ENCODE measurements around the gene ATF7.
"Not testable (repeated sequence)": the region's sequence is repeated elsewhere in the genome, so short reads cannot be mapped to it uniquely, and the experiment has no call there.

ATF7 gene

DNA sequence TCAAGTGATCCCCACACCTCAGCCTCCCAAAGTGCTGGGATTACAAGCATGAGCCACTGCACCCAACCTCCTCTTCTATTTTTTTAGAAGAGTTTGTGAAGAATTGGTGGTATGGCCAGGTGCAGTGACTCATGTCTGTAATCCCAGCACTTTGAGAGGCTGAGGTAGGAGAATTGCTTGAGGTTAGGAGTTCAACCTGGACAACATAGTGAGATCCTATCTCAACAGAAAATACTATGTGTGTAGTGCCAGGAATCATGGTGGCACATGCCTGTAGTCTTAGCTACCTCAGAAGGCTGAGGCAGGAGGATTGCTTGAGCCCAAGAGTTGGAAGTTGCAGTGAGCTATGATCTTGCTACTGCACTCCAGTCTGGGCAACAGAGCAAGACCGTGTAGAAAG lies 5.5 kb upstream of the ATF7 start:
- in situ Hi-C loops (cut with MboI; ENCODE audit: low sequenced_read_pairs) = no loop called here

DNA sequence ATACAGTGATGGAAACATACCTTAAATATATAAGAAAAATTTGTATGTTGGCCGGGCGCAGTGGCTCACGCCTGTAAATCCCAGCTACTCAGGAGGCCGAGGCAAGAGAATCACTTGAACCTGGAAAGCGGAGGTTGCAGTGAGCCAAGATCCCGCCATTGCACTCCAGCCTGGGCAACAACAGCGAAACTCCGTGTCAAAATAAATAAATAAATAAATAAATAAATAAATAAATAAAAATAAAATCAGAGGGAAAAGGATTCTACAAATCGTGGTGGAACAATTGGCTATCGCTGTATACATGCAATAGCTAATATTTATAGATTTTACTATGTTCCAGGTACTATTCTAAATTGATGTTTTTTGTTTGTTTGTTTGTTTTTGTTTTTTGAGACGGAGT lies 1.7 kb upstream of the ATF7 start:
- in situ Hi-C loops (cut with MboI; ENCODE audit: low sequenced_read_pairs) = no loop called here

DNA sequence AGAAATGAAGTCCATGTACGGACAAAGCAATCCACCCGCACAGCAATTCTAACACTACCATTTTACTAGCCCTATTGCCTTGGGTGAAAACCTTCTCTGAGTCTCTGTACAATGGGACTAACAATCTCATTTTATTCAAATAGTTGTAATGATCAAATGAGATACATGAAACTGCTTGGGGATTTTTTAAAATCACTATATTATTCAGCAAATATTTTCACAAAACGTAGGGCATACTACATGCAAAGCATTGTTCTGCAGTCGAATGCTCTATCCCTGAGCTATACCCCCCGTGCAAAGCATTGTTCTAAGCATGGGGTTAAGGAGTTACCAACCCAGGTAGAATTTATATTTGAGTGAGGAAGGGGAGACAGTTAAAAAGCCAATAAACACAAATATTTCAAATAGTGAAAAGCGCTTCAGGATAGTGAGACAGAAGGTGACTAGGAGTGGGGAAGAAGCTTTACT lies 554 bp upstream of the ATF7 start:
- in situ Hi-C loops (cut with MboI; ENCODE audit: low sequenced_read_pairs) = no loop called here

DNA sequence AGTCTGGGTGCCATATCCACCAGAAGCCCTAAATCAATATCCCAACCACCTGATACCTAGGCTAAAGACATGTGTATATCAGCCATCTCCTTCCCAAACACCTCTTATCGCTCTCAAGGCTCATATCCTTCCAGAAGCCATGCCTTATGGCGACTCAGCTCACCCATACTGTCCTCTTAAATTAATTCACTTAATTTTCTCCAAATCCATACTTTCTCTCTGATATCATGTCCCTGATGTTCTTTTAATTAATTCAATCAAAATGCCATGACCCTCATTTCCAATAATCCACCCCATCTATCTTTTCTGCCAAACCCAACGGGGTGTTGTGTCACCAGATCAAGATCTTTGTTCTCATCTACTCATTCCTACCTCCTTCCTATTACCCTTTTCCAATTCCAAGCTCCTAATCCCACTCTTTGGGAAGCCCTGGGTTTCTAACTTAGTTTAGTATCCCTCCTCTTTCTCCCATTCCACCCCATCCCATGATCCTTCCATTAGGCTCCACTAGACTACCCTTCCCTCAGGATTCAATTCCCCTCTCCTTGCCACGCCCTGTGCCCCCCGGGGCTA lies 723 bp downstream of the ATF7 start:
- in situ Hi-C loops (cut with MboI; ENCODE audit: low sequenced_read_pairs) = no loop called here

DNA sequence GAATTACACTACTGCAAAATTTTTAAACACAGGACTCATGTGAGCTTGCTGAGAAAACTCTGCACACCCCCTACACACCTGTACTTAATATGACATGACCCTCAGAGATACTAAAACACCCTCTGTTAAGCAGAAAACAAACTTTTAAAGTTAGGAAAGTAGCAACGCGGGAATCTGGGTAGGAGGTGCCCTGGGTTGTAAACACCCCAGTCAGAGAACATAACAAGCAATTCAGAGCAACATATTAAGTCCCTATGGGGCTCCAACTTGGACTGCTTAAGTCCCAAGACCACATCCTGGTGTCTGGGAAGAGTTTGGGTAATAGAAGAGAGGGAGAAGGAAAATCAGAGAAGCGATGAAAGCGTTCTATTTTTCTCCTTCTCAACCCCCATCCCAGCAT lies 1.2 kb downstream of the ATF7 start:
- in situ Hi-C loops (cut with MboI; ENCODE audit: low sequenced_read_pairs) = no loop called here

DNA sequence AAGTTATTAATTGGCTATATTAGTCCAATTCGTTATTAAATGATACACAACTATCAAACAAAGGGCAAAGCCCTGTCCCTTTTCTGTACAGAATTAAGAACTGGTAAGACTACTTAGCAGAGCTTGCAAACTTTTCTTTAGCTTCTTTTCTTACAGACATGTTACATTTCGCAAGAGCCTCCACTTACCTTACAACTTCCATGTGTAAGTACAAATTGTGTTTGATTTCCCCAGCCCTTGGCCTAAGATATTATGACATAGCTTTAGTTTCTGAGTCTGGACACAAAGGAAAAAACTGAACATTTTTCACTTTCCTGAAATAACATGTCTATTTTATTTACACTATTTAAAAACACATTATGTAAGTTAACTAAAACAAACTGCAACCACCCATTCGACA lies 1.7 kb downstream of the ATF7 start:
- in situ Hi-C loops (cut with MboI; ENCODE audit: low sequenced_read_pairs) = no loop called here

DNA sequence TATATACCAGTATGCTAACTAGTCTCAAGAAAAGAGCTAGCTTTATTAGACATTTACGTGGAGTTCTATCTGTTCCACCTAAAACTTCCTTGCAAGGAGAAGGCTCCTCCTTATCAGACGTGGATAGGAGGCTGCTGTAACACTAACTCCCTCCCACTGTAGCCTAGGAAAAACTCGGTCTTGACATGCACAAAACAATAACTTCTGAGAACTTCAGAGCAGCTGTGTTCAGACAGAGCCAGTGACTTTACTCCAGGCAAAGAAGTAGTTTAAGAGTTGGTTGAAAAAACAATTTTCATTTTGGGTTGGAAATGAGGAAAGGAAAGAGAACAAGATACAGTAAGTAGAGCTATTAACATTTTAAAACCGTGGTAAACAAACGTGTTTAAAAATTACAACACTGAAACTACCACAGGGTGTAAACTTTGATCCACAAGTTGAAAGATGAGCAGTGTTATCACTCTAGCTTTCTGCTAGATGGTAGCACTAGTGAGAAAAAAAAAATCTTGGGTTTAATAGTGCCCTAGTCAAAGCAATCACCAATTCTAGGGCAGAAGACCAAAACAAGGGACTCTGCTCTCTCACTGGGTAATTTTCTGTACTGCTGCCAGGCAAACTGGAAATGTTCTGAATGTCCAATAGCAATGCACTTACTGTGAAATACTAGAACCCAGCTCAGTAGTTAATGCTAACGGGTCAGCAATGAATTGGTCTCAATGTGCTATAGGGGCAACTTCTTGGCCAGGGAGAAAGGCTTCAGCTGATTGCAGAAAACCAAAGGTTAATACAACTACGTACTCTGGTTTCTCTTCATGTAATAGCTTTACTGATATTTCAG lies 2.4 kb downstream of the ATF7 start:
- in situ Hi-C loops (cut with MboI; ENCODE audit: low sequenced_read_pairs) = no loop called here

DNA sequence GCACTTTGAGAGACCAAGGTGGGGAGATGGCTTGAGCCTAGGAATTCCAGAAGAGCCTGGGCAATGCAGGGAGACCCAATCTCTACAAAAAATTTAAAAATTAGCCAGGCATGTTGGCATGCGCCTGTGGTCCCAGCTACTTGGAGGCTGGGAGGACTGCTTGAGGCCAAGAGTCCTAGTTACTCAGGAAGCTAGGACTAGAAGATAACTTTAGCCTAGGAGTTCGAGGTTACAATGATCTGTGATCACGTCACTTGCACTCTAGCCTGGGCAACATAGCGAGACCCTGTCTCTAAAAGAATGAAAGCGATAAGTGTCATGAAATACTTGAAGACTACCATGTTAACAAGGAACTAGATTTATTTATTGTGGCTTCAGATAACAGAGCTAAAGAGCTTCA lies 3.5 kb downstream of the ATF7 start:
- in situ Hi-C loops (cut with MboI; ENCODE audit: low sequenced_read_pairs) = no loop called here

DNA sequence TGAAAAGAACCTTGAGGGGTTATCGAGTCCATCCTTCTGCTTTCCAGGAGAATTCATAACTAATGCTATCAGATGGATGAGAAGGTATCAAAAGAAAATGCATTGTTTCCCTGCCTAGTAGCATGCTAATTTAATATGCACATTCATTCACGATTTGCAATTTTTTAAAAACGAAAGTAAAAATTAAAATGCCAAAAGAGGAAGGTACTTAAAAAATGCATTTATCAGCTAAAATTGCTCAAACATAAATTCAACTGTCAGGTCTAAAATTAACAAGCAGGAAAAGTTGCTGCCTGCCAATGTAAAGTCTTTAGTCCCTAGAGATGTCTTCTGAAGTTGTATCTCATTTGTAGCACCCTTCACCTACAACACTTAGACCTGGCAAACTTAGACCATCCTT lies 7.9 kb downstream of the ATF7 start:
- in situ Hi-C loops (cut with MboI; ENCODE audit: low sequenced_read_pairs) = no loop called here

DNA sequence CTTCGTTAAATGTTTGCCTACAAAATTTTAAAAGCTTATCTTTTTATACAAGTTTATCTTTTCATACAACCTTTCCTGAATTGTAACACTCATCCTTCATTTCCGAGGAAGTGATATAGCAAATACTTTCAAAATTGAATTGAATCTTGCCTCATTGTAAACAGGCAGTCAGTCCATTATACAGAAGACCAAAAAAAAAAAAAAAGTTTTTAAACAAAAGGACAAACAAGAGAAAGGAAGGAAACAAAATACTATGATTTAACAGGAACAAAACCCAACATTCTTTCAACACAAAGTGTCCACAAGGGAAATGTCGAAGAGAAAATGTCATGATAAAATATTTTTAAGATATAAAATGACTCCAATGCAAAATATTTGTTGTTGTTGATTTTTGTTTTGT lies 8.5 kb downstream of the ATF7 start:
- in situ Hi-C loops (cut with MboI; ENCODE audit: low sequenced_read_pairs) = no loop called here

DNA sequence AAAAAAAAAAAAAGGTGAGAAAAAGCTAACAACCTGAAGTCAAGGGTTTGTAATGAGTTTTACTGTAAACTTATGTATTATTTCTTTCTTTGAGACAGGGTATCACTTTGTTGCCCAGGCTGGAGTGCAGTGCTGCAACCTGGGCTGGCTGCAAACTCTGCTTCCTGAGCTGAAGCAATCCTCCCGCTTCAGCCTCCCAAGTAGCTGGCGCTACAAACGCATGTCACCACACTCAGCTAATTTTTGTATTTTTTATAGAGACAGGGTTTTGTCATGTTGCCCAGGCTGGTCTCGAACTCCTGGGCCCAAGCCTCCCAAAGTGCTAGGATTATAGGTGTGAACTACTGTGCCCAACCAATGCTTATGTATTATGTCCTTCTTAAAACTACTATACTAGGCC lies 9.2 kb downstream of the ATF7 start:
- in situ Hi-C loops (cut with MboI; ENCODE audit: low sequenced_read_pairs) = no loop called here

DNA sequence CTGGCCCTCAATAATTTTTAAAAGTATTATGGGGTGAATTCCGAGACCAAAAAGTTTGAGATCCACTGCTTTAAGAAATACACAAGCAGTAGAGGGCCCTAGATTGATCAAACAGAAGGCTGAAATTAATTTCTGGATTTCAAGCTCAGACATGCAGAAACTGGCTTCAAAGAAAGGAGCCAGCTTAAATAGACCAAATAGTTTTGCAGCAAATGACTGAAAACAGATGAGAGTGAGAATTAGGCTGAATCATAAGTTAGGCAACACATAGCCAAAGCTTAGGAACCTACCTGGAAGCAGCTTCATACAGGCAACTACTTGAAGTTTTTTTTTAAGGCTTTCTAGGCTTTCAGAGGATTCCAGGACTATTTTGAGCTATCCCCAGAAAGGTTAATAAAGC lies 12.4 kb downstream of the ATF7 start:
- in situ Hi-C loops (cut with MboI; ENCODE audit: low sequenced_read_pairs) = no loop called here

DNA sequence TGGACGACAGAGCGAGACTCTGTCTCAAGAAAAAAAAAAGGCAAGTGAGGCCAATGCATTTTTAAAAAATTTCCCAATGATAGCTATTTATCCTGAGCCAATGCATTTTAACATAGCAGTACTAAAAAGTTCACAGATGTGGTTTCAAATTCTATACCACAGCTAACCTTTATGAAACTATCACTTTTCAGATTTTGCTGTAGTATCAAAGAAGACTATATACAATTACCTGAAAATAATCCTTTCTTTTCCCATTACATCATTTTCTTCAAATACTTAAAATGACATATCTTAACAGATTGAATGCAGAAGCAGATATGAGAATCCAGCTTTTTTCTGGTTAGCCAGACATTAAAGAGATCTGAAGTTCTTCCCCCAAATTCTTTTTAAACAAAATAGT lies 13.2 kb downstream of the ATF7 start:
- in situ Hi-C loops (cut with MboI; ENCODE audit: low sequenced_read_pairs) = no loop called here

DNA sequence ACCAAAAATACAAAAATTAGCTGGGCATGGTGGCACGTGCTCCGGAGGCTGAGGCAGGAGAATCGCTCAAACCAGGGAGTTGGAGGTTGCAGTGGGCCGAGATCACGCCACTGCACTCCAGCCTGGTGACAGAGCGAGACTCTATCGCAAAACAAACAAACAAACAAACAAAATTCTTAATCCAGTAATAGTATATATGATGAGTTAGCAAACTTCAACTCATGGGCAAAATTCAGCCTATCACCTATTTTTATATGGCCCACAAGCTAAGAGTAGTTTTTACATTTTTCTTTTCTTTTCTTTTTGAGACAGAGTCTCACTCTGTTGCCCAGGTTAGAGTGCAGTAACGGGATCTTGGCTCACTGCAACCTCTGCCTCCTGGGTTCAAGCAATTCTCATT lies 14.9 kb downstream of the ATF7 start:
- in situ Hi-C loops (cut with MboI; ENCODE audit: low sequenced_read_pairs) = no loop called here

DNA sequence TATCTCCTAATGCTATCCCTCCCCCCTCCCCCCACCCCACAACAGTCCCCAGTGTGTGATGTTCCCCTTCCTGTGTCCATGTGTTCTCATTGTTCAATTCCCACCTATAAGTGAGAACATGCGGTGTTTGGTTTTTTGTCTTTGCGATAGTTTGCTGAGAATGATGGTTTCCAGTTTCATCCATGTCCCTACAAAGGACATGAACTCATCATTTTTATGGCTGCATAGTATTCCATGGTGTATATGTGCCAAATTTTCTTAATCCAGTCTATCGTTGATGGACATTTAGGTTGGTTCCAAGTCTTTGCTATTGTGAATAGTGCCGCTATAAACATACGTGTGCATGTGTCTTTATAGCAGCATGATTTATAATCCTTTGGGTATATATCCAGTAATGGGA lies 19.5 kb downstream of the ATF7 start:
- in situ Hi-C loops (cut with MboI; ENCODE audit: low sequenced_read_pairs) = not testable (repeated sequence)

DNA sequence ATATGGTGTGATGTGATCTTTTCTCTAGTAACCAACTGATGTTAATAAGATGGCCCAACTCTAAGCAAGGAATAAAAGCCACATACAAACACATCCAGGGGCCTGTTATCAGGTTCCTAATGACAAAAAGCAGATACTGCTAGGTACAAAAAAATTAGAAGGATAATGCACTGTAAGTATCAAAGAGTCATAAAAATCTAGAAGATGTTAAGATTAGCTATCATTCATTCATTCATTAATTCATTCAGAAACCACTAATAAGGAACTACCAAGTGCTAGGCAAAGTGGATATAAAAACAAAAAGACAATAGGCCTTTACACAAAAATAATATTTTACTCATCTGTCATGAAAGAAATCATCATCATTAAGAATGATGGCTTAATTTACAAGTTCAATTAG lies 21.6 kb downstream of the ATF7 start:
- in situ Hi-C loops (cut with MboI; ENCODE audit: low sequenced_read_pairs) = no loop called here

DNA sequence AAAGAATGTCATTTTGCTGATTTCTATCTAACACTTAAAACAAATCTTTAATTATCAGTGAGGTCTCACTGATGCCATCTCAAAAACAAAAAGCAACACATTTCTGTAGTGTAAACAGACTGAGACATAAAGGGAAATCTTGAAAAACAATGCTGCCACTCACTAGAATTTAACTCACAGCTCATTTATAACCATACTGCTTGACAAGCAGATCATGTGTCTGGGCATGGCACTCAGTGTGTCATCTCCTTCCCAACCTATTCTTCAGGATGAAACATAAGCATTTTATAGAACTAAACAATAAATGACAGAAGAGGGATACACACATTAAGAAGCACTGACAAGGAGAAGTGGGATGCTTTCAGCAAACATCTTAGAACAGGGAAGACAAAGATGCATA lies 22.4 kb downstream of the ATF7 start:
- in situ Hi-C loops (cut with MboI; ENCODE audit: low sequenced_read_pairs) = no loop called here

DNA sequence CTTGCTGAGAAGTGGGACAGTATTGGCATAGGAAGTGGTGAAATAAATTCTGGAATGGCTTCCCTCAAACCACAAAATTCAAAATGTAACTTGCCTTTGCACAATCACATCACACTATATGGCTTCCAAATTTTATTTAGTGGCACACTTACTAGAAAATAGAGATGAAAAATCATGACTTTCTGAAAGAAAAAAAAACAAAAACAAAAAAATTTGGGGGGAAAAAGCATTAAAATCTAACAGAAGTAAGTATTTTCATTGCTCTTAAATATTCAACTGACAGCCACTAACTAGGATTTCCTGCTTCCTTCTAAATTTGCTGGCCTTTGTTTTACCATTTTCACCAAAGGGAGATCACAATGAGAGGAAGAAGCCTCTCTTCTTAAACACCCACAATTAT lies 23.0 kb downstream of the ATF7 start:
- in situ Hi-C loops (cut with MboI; ENCODE audit: low sequenced_read_pairs) = no loop called here

DNA sequence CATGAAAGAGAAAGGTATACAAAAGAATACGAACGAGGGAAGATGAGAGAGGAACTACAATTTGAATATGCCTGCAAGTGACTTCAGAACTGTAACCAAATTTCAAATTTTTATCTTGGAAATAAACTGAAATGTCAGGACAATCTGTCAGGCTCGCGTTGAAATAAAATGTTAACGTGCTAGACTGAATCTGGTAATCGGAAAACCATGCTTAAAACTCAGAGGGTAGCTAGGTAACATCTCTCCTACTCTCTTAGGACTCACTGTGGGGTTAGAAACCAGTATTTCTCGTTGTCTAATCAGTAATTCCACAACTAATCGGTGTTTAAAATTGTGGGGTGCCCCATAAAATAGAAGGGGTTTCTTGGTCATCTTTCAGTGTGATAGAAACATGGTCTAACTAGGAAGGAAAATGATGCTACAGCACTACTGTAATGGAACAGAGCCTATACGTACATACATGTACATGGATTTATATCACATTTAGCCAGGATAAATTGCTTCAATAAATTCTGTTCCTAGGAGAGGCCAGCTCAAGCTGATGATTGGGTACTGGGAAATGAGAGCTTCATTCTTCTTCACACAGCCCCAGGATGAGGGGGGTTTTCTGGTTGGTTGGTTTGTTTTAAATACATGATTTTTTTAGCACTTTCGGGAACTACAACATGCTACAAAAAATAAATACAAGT lies 23.9 kb downstream of the ATF7 start:
- in situ Hi-C loops (cut with MboI; ENCODE audit: low sequenced_read_pairs) = no loop called here

DNA sequence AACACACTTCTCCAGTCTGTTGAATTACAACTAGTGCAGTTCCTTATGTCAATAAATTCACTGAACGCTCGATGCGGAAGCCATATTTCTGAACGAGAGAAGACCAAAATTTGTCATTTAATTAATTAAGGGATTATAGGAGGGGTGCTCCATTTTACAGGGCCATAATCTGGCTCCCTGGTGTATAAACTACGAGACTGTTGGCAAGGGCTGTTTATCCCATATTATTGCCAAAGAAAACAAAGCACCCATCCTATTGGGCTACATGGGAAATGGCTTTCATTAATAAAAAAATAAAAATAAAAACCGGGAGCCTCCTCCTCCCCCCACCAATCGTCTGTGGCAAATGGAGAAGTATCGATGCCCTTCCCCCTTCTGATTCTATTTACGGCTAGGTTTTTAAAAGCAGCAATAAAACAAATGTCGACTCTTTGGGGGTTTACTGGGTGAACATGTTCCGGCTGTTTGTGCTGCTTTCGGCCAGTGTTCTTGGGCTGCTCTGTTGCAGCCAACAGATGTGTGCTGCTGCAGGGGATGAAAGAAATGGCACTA lies 24.8 kb downstream of the ATF7 start:
- in situ Hi-C loops (cut with MboI; ENCODE audit: low sequenced_read_pairs) = no loop called here

DNA sequence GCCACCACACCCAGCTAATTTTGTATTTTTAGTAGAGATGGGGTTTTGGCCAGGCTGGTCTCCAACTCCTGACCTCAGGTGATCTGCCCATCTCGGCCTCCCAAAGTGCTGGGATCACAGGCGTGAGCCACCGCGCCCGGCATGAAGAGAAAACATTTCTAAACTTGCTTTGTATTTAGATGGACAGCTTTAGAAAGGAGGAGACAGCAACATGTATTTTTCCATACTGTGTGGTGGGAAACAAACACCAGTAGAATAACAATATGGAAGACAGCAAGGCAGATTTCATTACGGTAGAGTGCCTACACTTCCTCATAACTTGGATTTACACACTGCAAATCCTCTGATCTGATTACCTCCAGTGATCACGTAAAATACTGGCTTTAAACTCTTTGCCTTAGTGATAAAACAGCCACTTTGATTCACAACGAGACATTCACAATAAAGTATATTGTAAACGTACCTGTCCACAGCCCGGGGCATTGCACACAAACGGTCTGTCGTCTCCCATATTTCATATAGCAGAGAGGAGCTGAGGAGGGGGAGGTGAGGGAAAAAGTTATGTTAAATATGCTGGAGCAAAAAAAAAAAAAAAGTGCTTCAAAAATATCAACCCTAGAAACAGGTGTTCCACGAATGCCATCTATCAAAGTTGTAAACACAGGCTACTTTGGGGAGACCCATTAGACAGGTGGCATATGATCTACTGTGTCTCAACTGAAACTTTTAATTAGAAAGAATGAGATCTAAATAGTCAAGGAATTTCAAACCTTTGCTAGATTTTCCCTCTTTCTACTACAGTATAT lies 25.5 kb downstream of the ATF7 start:
- in situ Hi-C loops (cut with MboI; ENCODE audit: low sequenced_read_pairs) = no loop called here

All from HL-60/S4 (cell line).